ENCODE measurements around the gene ADAMTS5. TPM values are rescaled to one million over a fixed set of nuclear protein-coding genes. Genes with fewer than 3 reads are reported as not detected.

Gene ADAMTS5
- total RNA-seq, 1 donor from 2014 or later, result 1.6 TPM

- FAIRE-seq (no peak), DNase-seq (ENCODE audit: low spot score in 2 of 2) (no peak)
Measured at GRCh38 chr21:26949830-26950229, 17.1 kb downstream of the ADAMTS5 start.

GRCh38 chr21:26948194-26948593 lies 18.7 kb downstream of the ADAMTS5 start:
- FAIRE-seq, result no peak
- DNase-seq (ENCODE audit: low spot score in 2 of 2), result no peak

GRCh38 chr21:26946744-26947446 lies 20.0 kb downstream of the ADAMTS5 start:
- DNase-seq (ENCODE audit: low spot score in 2 of 2), result no peak
- no peak for FAIRE-seq

GRCh38 chr21:26945916-26946675 lies 20.8 kb downstream of the ADAMTS5 start:
- FAIRE-seq, result no peak

GRCh38 chr21:26943921-26944320 lies 23.0 kb downstream of the ADAMTS5 start:
- DNase-seq (ENCODE audit: low spot score in 2 of 2) (no peak), FAIRE-seq (no peak)

More at GRCh38 chr21:26945916-26946675, 20.8 kb downstream of the ADAMTS5 start:
- no peak for DNase-seq (ENCODE audit: low spot score in 2 of 2)

GRCh38 chr21:26941421-26941820 lies 25.5 kb downstream of the ADAMTS5 start:
- DNase-seq (ENCODE audit: low spot score in 2 of 2) (no peak), FAIRE-seq (no peak)

- no peak for FAIRE-seq
- no peak for DNase-seq (ENCODE audit: low spot score in 2 of 2)
Measured at GRCh38 chr21:26939601-26940111, 27.2 kb downstream of the ADAMTS5 start.

GRCh38 chr21:26936641-26937040 lies 30.2 kb downstream of the ADAMTS5 start:
- no peak for DNase-seq (ENCODE audit: low spot score in 2 of 2)
- no peak for FAIRE-seq

- no peak for DNase-seq (ENCODE audit: low spot score in 2 of 2)
- no peak for FAIRE-seq
Measured at GRCh38 chr21:26935977-26936376, 30.9 kb downstream of the ADAMTS5 start.

GRCh38 chr21:26934383-26934782 lies 32.5 kb downstream of the ADAMTS5 start:
- no peak for DNase-seq (ENCODE audit: low spot score in 2 of 2)
- FAIRE-seq, result no peak

- DNase-seq (ENCODE audit: low spot score in 2 of 2) (no peak), FAIRE-seq (no peak)
Measured at GRCh38 chr21:26933448-26933847, 33.4 kb downstream of the ADAMTS5 start.

GRCh38 chr21:26925636-26926035 lies 41.3 kb downstream of the ADAMTS5 start:
- DNase-seq (ENCODE audit: low spot score in 2 of 2), result no peak
- FAIRE-seq, result no peak

GRCh38 chr21:26925122-26925521 lies 41.8 kb downstream of the ADAMTS5 start:
- DNase-seq (ENCODE audit: low spot score in 2 of 2) (no peak), FAIRE-seq (no peak)

- no peak for DNase-seq (ENCODE audit: low spot score in 2 of 2)
- FAIRE-seq, result no peak
Measured at GRCh38 chr21:26923986-26924385, 42.9 kb downstream of the ADAMTS5 start.

- FAIRE-seq (no peak), DNase-seq (ENCODE audit: low spot score in 2 of 2) (no peak)
Measured at GRCh38 chr21:26920055-26920454, 46.8 kb downstream of the ADAMTS5 start.

- FAIRE-seq, result no peak
Measured at GRCh38 chr21:26918323-26919079, 48.4 kb downstream of the ADAMTS5 start.

GRCh38 chr21:26916799-26917198 lies 50.1 kb downstream of the ADAMTS5 start:
- FAIRE-seq, result no peak
- DNase-seq (ENCODE audit: low spot score in 2 of 2), result no peak

More at GRCh38 chr21:26918323-26919079, 48.4 kb downstream of the ADAMTS5 start:
- DNase-seq (ENCODE audit: low spot score in 2 of 2), result no peak

GRCh38 chr21:26914557-26914956 lies 52.3 kb downstream of the ADAMTS5 start:
- DNase-seq (ENCODE audit: low spot score in 2 of 2) (no peak), FAIRE-seq (no peak)

- DNase-seq (ENCODE audit: low spot score in 2 of 2) (no peak), FAIRE-seq (no peak)
Measured at GRCh38 chr21:26912466-26912865, 54.4 kb downstream of the ADAMTS5 start.

GRCh38 chr21:26909972-26910371 lies 56.9 kb downstream of the ADAMTS5 start:
- FAIRE-seq (no peak), DNase-seq (ENCODE audit: low spot score in 2 of 2) (no peak)

- DNase-seq (ENCODE audit: low spot score in 2 of 2) (no peak), FAIRE-seq (no peak)
Measured at GRCh38 chr21:26900980-26901379, 65.9 kb downstream of the ADAMTS5 start.

Data from frontal cortex (tissue), 4 donors.